Activated CD4-positive, alpha-beta T cell treated with anti-CD3 and anti-CD28 coated beads, Interleukin-2, amount 50 U/mL, for 16 hours (primary cell): Measurements from ENCODE around the gene PNMA6E.

Source experiments
- DNase-seq: peaks from one replicate; pipeline ENCODE4 v3.0.0-alpha.2; 2020

Gene PNMA6E

GRCh38 chrX:153401133-153401764, at the start of gene PNMA6E:
Gene PNMA6E (minus strand): TSS chrX:153401350. CDS start chrX:153398849, 2,501 bp downstream.
- DNase-seq: no peak

GRCh38 chrX:153450949-153451277, 49.8 kb upstream of the PNMA6E start:
- DNase-seq: no peak

- no peak for DNase-seq
Observed at GRCh38 chrX:153450114-153450948, 49.2 kb upstream of the PNMA6E start.

- DNase-seq: no peak
Observed at GRCh38 chrX:153449368-153450113, 48.4 kb upstream of the PNMA6E start.

- DNase-seq: no peak
Observed at GRCh38 chrX:153448556-153449367, 47.6 kb upstream of the PNMA6E start.

DNA sequence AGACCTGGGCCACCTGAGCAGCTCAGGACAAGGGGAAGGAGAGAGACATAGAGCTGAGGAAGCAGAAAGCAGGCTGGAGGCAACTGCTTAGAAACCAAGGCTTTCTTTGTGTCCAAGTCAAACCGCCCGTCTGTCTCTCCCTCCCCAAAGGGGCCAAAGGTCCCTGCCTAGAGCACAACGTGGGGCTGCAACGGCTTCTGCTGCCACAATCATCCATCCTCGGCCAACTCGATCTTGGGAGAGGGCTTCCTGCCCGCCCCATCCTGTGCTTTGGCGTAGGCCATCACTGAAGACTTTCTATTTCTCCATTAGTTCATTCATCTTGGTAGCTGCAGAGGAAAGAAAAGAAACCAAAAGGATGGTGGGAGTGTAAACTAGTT, 46.4 kb upstream of the PNMA6E start:
- no peak for DNase-seq

GRCh38 chrX:153446950-153447580, 45.9 kb upstream of the PNMA6E start:
- DNase-seq: no peak

DNA sequence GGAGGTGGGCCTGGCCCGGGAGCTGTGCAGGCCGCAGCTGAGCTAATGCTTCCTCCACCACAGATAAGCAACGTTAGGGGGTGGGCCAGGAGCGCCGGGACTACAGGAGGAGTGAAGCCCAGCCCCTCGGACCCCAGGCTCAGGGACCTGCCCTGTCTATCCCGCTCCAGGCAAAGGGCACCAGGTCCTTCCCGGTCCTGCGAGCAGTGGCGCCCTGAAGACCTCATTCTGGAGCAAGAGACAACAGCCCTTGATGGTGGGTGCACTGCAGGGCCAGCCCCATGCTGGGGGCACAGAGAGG, 45.4 kb upstream of the PNMA6E start:
- DNase-seq: no peak

GRCh38 chrX:153445856-153446635, 44.9 kb upstream of the PNMA6E start, which contains the start of gene TREX2:
Gene TREX2 (minus strand): TSS chrX:153446056. CDS start chrX:153445430, 626 bp downstream.
- no peak for DNase-seq

GRCh38 chrX:153445106-153445855, 44.1 kb upstream of the PNMA6E start:
- no peak for DNase-seq

DNA sequence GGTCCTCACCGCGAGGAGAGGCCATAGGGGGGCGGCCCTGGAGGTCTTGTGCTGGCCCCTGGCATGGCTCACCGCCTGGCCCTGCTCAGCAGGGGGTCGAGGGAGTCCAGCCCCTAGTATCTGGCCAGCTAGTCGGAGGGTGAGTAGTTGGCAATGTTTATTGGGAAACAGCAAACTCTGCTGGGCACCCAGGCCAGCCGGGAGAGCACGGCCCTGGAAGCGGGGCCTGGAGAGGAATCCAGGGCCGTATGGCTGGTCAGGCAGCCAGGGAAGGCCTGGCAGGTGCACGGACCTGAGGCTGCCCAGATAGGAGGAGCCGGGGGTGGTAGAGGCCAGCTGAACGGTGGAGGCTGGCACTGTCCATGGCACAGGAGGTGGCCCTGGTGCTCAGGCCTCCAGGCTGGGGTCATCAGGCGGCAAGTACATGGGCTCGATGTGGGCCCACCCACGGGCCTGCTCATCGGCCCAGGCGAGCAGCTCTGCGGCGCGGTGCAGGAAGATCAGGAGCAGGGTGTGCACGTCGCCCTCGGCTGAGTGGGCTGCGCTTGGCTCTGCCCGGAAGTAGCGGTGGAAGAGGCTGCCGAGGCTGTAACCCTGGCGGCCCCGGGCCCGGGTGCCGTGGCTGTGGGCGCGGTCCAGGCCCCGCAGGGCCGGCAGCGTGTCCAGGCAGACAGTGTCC, 43.3 kb upstream of the PNMA6E start:
- no peak for DNase-seq

DNA sequence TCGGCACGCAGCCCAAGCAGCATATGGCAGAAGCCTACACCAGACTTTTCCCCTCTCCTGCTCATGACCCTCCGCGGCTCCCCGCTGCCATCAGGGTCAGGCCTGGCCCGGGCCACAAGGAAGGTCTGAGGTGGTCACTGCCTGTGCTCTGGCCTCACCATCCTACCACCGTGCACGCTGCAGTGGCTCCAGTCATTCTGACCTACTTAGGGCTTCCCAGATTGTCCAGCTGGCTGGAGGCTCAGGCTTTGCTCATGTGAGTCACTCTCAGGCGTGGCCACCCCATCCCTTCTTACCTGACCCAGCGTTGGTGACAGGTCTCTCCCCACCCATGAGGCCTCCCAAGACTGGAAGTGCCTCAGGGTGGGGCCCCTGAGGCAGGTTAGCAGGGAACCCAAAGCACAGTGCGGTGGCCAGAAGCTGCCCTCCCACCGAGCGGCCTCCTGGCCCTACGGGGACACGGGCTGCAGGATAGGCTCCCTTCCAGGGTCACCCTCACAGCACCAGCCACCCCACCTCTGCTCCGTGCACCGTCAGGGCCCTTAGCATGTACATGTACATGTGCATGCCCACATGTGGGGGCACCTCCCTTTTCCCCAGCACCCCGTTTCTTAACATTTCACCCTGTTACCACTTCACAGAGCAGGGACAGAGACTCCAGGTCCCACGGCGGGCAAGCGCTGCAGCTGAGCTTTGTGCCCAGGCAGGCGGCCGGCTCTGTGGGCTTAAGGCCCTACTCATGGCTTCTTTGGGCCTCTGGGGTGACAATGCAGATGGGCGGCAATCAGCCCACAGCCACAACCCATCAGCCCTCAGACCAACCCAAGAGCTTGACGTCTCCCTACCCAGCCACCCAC, 42.6 kb upstream of the PNMA6E start:
- no peak for DNase-seq

GRCh38 chrX:153442463-153442862, 41.3 kb upstream of the PNMA6E start:
- DNase-seq: no peak

DNA sequence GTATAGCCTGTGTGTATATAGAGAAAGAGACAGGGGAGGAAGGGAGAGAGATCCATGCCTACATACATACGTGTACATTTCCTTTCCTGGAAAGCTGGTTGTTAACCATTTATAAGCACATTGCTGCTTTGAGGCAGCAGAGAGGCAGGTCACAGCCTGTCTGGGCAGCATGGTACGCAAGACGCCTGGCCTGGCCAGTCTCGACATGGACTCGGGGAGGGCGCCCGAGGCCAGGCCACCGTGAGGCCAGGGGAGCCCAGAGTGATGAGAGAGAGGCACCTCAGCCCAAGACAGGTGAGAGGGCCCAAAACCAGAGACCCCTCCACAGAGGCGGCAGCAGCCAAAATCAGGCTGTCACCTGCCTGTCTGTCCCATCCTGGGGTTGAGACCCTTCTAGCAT, 40.8 kb upstream of the PNMA6E start:
- DNase-seq: no peak

GRCh38 chrX:153441296-153441695, 40.1 kb upstream of the PNMA6E start:
- DNase-seq: no peak

DNA sequence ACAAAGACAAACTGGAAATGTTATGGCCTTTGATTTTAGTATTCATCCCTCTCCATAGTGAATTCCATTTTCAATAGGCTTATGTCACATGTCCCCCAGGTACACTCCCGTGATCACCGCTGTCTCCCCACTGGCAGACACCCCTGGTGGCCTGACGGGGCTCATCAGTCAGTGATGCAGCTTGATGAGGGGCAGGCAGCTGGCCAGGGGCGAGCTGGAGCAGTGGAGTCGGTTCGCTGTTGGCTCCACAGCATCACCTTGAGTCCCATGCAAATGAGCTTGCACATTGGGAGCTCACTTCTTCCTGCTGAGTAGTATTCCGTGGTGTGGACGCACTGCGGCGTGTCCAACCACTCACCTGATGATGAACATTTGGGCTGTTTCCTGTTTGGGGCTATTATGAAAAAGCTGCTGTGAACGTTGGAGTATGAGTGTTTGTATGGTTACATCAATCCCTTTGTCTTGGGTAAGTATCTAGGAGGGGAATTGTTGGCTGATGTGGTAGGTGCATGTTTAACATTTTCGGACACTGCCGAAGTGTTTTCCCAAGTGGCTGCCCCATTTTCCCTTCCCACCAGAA, 39.5 kb upstream of the PNMA6E start:
- DNase-seq: no peak

- DNase-seq: no peak
Observed at GRCh38 chrX:153439977-153440376, 38.8 kb upstream of the PNMA6E start.

- DNase-seq: no peak
Observed at GRCh38 chrX:153438532-153438931, 37.4 kb upstream of the PNMA6E start.

DNA sequence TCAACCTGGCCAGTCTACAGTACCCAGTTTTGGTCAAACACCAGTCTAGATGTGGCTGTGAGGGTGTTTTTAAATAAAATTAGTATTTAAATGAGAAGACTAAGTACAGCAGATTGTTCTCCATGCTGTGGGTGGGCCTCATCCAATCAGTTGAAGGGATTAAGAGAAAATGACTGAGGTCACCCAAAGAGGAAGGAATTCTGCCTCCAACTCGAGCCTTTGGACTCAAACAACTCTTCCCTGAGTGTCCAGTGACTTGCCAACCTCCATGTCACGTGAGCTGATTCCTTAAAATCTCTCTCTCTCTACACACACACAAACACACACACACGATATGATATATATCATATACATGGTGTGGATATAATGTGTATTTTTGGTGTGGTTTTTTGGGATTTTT, 34.7 kb upstream of the PNMA6E start:
- DNase-seq: no peak
